DLD1 (cell line): Measurements from ENCODE around the gene GPR152.
"Not testable (repeated sequence)": the region's sequence is repeated elsewhere in the genome, so short reads cannot be mapped to it uniquely, and the experiment has no call there.

Source experiments
- in situ Hi-C: cut with HindIII; loops from 2 replicates; pipeline ENCODE4 v1.10.0; 2017; ENCODE audit warnings: low sequenced_read_pairs

GPR152 gene

DNA sequence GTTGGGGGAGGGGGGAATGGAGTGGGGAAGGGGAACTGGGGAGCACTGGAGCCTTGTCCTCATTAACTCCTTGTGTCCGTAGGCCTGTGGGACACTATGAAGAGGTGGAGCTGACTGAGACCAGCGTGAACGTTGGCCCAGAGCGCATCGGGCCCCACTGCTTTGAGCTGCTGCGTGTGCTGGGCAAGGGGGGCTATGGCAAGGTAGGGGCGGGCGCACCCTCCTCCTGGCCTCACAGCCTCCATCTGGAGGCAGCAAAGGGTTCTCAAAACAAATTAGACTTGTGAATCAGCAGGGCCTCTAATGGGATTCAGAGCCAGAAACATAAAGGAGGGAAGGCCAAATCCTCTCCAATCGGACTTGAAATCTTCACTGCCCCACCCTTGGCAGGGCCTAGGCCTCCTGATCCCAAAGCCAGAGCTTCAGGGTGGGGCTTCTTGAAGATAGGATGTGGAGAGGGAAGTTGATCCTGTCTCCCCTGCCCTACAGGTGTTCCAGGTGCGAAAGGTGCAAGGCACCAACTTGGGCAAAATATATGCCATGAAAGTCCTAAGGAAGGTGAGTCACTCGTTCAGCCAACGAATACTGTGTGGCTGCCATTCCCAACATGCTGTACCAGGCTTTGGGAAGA lies 23.4 kb downstream of the GPR152 start:
- in situ Hi-C loops, result no loop called here

DNA sequence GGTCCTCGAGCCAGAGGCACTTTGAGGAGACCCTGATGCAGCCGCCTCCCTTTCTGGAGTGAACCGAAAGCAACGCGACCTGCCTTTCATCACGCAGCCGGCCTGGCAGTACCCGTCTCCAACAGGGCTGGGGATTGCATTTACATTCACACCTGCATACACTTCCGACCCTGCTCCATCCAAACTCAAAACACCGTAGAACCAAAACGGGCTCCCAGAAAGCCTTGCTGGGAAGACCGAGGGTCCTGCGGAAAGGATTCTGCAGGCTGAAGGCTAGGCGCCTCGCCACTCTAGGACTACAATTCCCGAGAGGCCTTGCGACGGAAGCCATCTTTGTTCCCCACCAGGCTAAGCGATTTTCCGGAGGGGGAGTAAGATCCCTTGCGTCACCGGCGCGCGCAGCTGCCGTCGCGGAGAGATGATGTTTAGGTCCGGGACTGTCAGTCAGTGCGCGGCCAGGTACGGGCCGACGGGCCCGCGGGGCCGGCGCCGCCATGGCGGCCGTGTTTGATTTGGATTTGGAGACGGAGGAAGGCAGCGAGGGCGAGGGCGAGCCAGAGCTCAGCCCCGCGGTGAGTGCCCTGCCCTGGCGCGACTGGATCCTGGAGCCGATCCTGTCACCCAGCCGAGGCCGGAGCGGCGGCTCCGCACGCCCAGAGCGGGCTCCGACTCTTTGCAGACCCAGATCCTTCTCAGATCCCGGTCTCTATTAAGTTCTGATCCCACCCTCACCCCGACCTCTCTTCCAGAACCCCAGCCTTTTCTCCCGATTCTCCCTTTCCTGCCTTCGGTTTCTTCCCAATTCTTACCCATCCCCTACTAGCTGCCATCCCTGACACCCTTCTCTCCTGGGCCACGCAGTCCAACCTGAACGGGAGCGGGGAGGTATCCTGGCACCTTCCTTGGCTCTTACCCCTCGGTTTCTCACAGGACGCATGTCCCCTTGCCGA lies 24.2 kb downstream of the GPR152 start, which contains the start of gene RPS6KB2:
TSS of gene RPS6KB2 (plus strand) at position 443 of the 950 bp plus-strand sequence. CDS start at position 495, 52 bp downstream.
- in situ Hi-C loops, result no loop called here

DNA sequence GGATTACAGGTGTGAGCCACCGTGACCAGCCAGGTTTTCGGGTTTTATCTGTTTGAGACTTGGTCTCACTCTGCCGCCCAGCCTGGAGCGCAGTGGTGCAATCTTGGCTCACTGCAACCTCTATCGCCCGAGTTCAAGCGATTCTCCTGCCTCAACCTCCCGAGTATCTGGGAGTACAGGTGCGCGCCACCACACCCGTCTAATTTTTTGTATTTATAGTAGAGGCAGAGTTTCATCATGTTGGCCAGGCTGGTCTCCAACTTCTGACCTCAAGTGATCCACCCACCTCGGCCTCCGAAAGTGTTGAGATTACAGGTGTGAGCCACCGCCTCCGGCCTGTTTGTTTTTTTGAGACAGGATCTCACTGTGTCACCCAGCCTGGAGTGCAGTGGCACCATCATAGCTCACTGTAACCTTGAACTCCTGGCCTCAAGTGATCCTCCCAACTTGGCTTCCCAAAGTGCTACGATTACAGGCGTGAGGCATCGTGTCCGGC lies 25.1 kb downstream of the GPR152 start:
- in situ Hi-C loops, result not testable (repeated sequence)

DNA sequence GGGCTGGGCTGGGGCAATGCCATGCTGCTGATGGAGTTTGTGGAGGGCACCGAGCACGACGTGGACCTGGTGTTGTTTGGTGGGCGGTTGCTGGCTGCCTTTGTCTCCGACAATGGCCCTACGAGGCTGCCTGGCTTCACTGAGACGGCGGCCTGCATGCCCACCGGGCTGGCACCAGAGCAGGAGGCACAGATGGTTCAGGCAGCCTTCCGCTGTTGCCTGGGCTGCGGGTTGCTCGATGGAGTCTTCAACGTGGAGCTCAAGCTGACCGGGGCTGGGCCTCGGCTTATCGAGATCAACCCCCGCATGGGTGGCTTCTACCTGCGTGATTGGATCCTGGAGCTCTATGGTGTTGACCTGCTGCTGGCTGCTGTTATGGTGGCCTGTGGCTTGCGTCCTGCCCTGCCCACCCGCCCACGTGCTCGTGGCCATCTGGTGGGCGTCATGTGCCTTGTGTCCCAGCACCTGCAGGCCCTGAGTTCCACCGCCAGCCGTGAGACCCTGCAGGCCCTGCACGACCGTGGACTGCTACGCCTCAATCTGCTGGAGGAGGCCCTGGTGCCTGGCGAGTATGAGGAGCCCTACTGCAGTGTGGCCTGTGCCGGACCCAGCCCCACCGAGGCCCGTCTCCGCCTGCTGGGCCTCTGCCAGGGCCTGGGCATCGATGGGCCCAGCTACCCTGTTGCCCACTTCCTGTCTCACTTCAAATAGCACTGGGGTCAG lies 28.5 kb downstream of the GPR152 start:
- in situ Hi-C loops, result no loop called here

DNA sequence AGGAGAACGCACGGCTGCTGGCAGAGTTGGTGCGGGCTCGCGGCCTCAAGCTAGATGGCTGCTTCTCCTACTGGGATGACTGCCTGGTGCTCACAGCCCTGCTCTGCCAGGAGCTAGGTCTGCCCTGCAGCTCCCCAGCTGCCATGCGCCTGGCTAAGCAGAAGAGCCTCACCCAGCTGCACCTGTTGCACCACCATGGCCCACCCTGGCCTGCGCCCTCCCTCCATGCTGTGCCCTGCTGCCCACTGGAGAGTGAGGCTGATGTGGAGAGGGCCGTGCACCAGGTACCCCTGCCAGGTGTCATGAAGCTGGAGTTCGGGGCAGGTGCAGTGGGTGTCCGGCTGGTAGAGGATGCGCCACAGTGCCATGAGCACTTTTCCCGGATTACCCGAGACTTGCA lies 29.1 kb downstream of the GPR152 start:
- in situ Hi-C loops, result no loop called here

DNA sequence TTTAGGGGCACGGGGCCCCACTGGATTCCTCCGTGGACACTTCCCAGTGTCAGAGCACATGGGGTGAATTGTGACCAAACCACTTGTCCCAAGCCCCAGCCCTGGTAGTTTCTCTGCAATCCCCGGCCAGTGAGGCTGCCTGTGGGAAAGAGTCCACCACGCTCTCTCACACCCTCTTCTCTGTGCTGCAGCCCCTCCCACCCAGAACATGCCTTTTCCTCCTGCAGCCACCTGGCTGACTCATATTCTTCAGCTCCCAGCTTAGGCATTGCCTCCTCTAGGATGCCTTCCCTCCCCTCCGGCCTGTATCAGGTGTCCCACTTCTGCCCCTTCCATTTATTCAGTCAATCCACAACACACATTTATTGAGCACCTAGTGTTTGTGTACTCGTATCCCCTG lies 29.6 kb downstream of the GPR152 start:
- in situ Hi-C loops, result no loop called here

DNA sequence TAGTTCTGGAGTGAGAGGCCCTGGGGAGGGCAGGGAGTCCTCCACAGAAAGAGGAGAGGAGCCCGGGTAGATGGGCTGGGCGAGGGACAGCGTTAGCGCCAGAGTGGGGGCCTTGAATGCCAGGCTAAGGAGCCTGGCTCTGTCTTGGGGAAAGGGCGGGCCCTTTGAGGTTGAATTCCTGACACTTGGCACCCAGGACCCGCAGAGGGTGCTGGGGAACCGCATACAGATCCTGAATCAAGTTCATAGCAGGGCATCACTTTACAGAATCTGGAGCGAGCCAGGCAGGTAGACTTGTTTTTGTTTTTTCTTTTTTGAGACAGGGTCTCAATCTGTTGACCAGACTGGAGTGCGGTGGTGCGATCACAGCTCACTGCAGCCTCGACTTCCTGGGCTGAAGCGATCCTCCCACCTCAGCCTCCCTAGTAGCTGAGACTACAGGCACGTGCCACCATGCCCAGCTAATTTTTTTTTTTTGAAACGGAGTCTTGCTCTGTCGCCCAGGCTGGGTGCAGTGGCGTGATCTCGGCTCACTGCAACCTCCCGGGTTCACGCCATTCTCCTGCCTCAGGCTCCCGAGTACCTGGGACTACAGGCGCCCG lies 31.0 kb downstream of the GPR152 start:
- in situ Hi-C loops, result no loop called here

DNA sequence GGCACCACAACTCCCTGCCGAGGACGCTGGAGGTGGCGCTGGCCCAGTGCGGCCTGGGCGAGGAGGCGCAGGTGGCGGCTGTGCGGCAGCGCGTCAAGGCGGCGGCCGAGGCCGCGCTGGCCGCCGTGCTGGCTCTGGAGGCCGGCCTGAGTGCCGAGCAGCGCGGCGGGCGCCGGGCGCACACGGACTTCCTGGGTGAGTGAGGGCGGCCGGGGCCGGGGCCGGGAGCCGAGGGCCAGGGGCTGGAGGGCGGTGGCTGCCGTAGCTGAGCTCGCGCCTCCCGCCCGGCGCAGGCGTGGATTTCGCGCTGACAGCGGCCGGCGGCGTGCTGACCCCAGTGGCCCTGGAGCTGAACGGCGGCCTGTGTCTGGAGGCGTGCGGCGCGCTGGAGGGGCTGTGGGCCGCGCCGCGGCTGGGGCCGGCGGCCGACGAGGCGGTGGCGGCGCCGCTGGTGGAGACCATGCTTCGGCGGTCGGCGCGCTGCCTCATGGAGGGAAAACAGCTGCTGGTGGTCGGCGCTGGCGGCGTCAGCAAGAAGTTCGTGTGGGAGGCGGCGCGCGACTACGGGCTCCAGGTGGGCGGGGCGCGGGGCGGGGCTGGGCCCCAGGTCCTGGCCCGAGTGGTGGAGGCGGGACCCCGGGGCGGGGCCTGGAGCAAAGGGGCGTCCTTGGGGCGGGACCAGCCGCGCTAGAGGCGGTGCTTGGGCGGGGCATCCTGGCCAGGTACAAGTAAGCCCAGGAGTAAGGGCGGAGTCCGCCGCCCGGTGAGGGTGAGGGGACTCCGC lies 31.7 kb downstream of the GPR152 start:
- in situ Hi-C loops, result no loop called here

DNA sequence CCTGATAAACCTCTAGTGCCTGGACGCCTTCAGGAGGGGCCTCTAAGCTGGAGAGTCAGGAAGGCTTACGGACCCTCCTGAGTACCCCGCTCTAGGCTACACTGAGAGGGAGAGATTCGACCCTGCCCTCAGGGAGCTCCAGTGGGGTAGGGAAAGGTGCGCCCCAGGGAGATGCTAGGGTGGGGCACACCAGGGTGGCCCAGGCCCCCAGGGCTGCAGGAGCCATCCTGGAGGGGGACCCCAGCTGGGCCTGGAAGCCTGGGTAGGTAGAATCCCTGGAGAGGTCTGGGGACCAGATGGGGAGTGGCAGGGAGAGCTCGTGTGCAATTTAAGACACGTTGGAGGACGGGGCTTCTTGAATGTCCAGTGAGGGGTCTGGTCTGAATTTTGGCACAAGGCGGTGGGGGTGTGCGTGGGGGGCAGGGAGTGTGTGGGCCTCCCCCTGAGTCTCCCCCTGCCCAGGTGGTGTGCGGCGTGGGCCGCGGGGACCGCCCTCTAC lies 32.3 kb downstream of the GPR152 start:
- in situ Hi-C loops, result no loop called here

DNA sequence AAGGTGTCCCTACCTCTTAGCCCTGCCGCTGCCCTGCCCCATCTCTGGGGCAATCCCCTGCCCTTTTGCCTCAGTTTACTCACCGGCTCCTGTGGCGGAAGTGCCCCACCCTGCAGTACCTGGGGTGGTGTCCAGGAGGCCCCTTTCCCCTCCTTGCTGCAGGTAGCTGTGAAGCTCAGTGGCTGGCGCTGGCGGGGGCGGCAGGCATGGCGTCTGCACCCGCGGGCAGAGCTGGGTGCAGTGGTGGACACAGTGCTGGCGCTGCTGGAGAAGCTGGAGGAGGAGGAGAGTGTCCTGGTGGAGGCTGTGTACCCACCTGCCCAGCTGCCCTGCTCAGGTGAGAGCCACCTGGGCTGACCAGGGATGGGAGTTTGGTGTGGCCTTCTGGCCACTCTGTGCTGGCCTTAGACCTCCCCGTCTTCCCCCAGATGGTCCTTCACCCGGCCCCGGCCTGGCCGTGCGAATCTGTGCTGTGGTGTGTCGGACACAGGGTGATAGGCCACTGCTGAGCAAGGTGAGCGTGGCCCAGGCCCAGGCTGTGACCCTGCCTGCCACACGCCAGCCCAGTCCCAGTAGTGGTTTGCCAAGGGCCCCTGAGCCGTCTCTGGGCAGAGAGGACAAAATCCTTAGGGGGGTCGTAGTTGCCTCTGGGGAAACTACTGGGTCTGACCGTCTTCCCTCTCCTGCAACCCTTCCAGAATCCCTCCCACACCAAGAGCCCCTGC lies 33.0 kb downstream of the GPR152 start:
- in situ Hi-C loops, result no loop called here

DNA sequence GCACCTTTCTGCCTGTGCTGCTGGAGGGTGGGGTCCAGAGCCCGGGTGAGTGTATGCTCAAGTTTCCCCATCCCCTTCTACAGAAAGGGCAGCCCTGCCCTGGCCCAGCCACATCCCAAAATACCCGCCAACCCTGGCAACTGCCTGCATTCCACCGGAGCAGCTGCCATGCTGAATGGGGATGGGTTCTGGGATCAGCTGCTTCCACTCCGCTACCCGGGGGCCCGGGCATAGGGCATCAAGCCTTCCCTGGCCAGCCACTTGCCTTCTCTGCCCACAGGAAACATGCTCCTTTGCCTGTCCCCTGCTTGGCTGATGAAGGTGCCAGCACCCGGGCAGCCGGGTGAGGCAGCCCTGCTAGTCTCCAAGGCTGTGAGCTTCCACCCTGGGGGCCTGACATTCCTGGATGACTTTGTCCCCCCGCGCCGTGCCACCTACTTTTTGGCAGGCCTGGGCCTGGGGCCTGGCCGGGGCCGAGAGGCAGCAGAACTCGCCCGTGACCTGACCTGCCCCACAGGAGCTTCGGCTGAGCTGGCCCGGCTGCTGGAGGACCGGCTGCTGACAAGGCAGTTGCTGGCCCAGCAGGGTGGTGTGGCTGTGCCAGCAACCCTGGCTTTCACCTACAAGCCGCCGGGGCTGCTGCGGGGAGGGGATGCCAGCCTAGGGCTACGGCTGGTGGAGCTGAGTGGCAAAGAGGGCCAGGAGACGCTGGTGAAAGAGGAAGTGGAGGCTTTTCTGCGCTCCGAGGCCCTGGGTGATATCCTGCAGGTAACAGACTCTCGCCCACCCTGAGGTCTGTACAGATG lies 33.9 kb downstream of the GPR152 start:
- in situ Hi-C loops, result no loop called here

DNA sequence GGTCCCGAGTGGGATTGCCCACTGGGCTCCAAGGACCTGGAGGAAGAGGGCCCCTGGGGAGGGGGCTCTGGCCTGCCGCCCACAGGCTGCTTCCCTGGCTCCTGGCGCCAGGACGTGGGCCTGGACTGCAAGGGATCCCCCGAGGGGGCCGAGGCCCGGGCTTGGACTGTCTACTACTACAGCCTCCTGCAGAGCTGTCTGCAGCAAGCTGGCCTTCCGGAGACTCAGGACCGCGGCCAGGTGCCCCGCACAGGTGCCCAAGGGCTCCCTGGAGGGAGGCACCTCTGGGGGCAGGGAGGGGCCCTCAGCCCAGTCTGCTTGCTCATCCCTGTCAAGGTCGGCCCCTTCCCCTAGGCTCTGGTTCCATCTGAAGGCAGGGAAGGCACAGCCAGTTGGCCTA lies 35.1 kb downstream of the GPR152 start:
- in situ Hi-C loops, result no loop called here

DNA sequence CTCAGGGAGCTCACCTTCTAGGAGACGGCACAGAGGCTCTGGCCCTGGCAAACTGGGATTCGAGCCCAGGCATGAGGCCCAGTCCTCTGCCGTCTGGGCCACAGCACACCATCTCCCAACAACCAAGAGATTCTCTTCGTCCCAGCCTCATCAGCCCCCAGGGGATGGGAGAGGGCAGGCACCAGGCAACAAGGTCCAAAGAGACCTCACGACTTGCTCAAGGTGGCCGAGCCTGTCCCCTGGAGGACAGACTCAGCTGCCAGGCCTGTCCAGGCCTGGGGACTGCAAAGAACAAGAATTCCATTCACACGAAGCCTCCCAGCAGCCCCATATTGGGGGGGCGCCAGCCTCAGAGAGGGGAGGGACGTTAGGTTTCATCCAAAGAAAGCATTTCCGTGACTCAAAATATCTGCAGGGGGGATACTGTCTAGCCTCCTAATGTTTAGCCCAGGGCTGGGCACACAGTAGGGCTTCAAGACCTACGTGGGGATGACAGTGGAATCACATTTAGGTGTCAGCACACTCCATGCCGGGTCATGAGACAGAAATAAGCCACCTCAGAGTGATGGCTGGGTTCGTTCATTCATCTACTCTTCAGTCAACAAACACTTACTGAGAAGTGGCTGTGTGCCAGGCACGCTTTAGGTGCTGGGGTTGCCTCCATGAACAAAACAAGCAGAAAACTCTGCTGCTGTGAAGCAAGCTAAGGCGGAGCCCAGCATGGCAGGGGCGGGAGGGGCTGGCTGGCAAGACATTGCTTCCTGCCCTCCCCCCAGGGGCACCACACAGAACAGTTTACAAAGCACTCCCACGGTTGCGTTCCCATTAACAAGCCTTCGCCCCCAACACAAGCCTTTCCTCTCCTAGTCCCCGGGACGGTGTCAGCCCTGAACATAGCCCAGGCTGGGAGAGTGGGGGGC lies 35.9 kb downstream of the GPR152 start:
- in situ Hi-C loops, result no loop called here

DNA sequence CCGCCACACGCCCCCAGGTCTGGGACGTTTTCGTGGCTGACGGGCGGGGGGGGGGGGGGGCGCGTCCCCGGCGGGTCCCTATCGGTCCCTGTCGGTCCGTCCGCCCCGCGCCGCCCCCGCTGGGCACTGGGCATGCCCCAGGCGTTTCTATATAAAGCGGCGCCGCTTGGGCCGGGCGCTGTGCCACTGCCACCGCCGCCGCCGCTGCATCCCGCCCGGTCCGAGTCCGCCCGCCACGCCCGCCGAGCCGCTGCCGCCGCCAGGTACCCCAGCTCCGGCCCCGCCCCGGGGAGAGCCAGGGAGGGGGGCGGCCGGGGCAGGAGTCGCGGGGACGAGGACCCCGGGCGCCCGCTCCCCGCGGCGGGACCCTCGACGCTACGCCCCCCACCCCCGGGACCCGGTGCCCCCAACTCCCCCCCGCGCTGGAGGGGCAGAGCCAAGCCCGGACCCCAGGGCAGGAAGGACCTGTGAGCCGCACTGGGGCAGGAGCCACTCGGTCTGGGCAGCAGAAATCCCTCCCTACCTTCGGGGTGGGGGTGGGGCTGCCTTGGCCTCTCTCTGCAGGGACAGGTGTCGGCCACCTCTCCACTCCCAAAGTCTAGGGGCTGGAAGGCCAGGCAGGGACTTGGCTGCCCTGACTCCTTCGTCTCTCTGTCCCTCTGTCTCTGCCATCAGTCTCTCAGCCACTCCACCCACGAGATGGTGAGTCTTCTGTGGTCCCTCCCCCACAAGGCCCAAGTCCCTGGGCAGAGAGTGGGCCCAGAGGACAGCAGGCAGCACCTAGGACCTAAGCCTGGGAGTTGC lies 36.8 kb downstream of the GPR152 start, which contains the start of gene CARNS1:
TSS of gene CARNS1 (plus strand) at position 178 of the 804 bp plus-strand sequence. CDS start at position 700, 522 bp downstream.
- in situ Hi-C loops, result no loop called here

DNA sequence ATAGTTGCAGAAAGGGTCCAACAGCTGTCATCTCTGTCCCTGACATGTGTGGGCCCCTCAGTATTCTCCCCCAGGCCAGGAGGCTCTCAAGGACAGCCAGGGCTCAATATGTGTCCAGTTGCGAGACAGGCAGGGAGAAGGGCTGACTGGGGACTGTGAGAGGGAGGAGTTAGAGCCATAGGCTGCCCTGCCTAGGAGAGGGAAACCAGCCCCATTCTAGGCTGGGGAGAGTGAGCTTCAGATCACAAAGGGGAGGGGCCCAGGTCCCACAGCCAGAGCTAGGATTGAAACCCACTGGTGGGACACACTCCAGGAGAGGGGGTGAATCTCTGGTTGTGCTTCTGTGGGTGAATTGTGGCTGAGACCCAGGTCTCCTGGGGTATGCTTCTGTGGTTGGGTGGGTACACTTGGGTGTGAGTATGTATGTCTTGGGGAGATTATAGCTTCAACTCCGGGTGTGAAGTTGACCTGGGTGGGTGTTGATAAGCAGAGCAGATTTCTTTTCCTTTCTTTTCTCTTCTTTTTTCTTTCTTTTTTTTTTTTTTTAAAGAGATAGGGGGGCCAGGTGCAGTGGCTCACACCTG lies 39.2 kb downstream of the GPR152 start:
- in situ Hi-C loops, result no loop called here
